Glutamatergic neuron (in vitro differentiated cells): Measurements from ENCODE around the gene NTM. TPM values are rescaled to one million over a fixed set of nuclear protein-coding genes. Genes with fewer than 3 reads are reported as not detected.

ENCODE experiments used
- DNase-seq: peaks from one replicate; pipeline ENCODE4 v3.0.0; 2022
- H3K27ac Mint-ChIP-seq: one replicate; pipeline ENCODE4 v1.8.0; 2020; ENCODE audit warnings: mild to moderate bottlenecking, mixed read lengths, inconsistent platforms; ENCODE audit not compliant: unreplicated experiment
- H3K27me3 Mint-ChIP-seq: one replicate; pipeline ENCODE4 v1.8.0; 2020; ENCODE audit warnings: mild to moderate bottlenecking, moderate library complexity, mixed read lengths, inconsistent platforms; ENCODE audit not compliant: unreplicated experiment
- H3K36me3 Mint-ChIP-seq: one replicate; pipeline ENCODE4 v1.8.0; 2020; ENCODE audit warnings: mild to moderate bottlenecking, mixed read lengths, inconsistent platforms; ENCODE audit not compliant: unreplicated experiment
- H3K4me1 Mint-ChIP-seq: one replicate; pipeline ENCODE4 v1.8.0; 2020; ENCODE audit warnings: mild to moderate bottlenecking, low read depth, mixed read lengths, inconsistent platforms; ENCODE audit not compliant: unreplicated experiment
- H3K4me3 Mint-ChIP-seq: one replicate; pipeline ENCODE4 v1.8.0; 2020; ENCODE audit warnings: mild to moderate bottlenecking, mixed read lengths, inconsistent platforms; ENCODE audit not compliant: unreplicated experiment
- H3K9me3 Mint-ChIP-seq: one replicate; pipeline ENCODE4 v1.8.0; 2020; ENCODE audit warnings: mild to moderate bottlenecking, moderate library complexity, mixed read lengths, inconsistent platforms; ENCODE audit not compliant: unreplicated experiment
- CTCF ChIP-seq: fragments of 200-600 bp; sonication (generic); IDR thresholded peaks from one replicate; pipeline ENCODE4 v1.5.0; 2021; ENCODE audit not compliant: partially characterized antibody, unreplicated experiment
- total RNA-seq: library from RNA; stranded (reverse); fragmentation: NEBNext Ultra II Directional; extraction: Animal tissue kit (Norgen Biotek cat#: 25700); gene quantifications from one replicate; pipeline ENCODE4 v1.2.1, GENCODE V29; 2021; ENCODE audit not compliant: unreplicated experiment

The NTM gene
- total RNA-seq, 1 donor from 2014 or later, result 1.2 TPM

GRCh38 chr11:132042296-132042695 is 671.9 kb downstream of the NTM start:
- Mint-ChIP-seq H3K9me3 (peaks cover 5% of the 10 kb centered on the region), H3K27ac (no peak overlapping the region), H3K4me3 (no peak overlapping the region)

GRCh38 chr11:132043714-132044113 is 673.3 kb downstream of the NTM start:
- no peak overlapping the region for H3K27ac Mint-ChIP-seq
- no peaks in the 10 kb centered on the region for H3K36me3 Mint-ChIP-seq
- H3K27me3 Mint-ChIP-seq, result no peaks in the 10 kb centered on the region
- no peak for DNase-seq
- no peak for TF ChIP-seq CTCF
- no peak overlapping the region for H3K4me3 Mint-ChIP-seq
- no peaks in the 10 kb centered on the region for H3K4me1 Mint-ChIP-seq
- H3K9me3 Mint-ChIP-seq, result peaks cover 4% of the 10 kb centered on the region

More at GRCh38 chr11:132042296-132042695, 671.9 kb downstream of the NTM start:
- Mint-ChIP-seq H3K36me3 (no peaks in the 10 kb centered on the region), H3K4me1 (no peaks in the 10 kb centered on the region), H3K27me3 (no peaks in the 10 kb centered on the region)
- no peak for TF ChIP-seq CTCF
- DNase-seq, result no peak

- no peak for DNase-seq
- no peaks in the 10 kb centered on the region for H3K4me1 Mint-ChIP-seq
- H3K27me3 Mint-ChIP-seq, result peaks cover 2% of the 10 kb centered on the region
- no peak overlapping the region for H3K27ac Mint-ChIP-seq
- peaks cover 2% of the 10 kb centered on the region for H3K9me3 Mint-ChIP-seq
- no peak overlapping the region for H3K4me3 Mint-ChIP-seq
- H3K36me3 Mint-ChIP-seq, result no peaks in the 10 kb centered on the region
- TF ChIP-seq CTCF, result no peak
Measured at GRCh38 chr11:132045107-132045506, 674.7 kb downstream of the NTM start.

- no peak overlapping the region for H3K4me3 Mint-ChIP-seq
- H3K36me3 Mint-ChIP-seq, result no peaks in the 10 kb centered on the region
- peaks cover 2% of the 10 kb centered on the region for H3K9me3 Mint-ChIP-seq
- peaks cover 2% of the 10 kb centered on the region for H3K27me3 Mint-ChIP-seq
- H3K4me1 Mint-ChIP-seq, result no peaks in the 10 kb centered on the region
- no peak overlapping the region for H3K27ac Mint-ChIP-seq
- no peak for TF ChIP-seq CTCF
- DNase-seq, result no peak
Measured at GRCh38 chr11:132046288-132046865, 676.0 kb downstream of the NTM start.

GRCh38 chr11:132047167-132047566 is 676.8 kb downstream of the NTM start:
- TF ChIP-seq CTCF, result no peak
- no peak overlapping the region for H3K27ac Mint-ChIP-seq
- no peak overlapping the region for H3K4me3 Mint-ChIP-seq
- no peaks in the 10 kb centered on the region for H3K36me3 Mint-ChIP-seq
- peaks cover 2% of the 10 kb centered on the region for H3K9me3 Mint-ChIP-seq
- H3K27me3 Mint-ChIP-seq, result peaks cover 2% of the 10 kb centered on the region
- no peaks in the 10 kb centered on the region for H3K4me1 Mint-ChIP-seq
- no peak for DNase-seq
